Activated CD4-positive, alpha-beta T cell treated with anti-CD3 and anti-CD28 coated beads for 1 hour (primary cell): ENCODE data around the gene TMEM242.
"Not testable (repeated sequence)": the region's sequence is repeated elsewhere in the genome, so short reads cannot be mapped to it uniquely, and the experiment has no call there.

Source experiments
- DNase-seq: peaks from one replicate; pipeline ENCODE4 v3.0.0-alpha.2; 2020

Gene TMEM242

GRCh38 chr6:157322792-157323254 lies 496 bp downstream of the TMEM242 start:
- no peak for DNase-seq

GRCh38 chr6:157316871-157317814 lies 6.2 kb downstream of the TMEM242 start:
- DNase-seq = no peak

GRCh38 chr6:157314705-157315321 lies 8.5 kb downstream of the TMEM242 start:
- DNase-seq = no peak

- DNase-seq = no peak
These were observed 9.5 kb downstream of the TMEM242 start for GRCh38 chr6:157313531-157314467.

GRCh38 chr6:157312757-157313156 lies 10.6 kb downstream of the TMEM242 start:
- DNase-seq = no peak

GRCh38 chr6:157310693-157311092 lies 12.6 kb downstream of the TMEM242 start:
- DNase-seq = not testable (repeated sequence)

- DNase-seq = no peak
These were observed 15.7 kb downstream of the TMEM242 start for GRCh38 chr6:157307661-157308060.

- no peak for DNase-seq
These were observed 17.4 kb downstream of the TMEM242 start for GRCh38 chr6:157305670-157306653.

- no peak for DNase-seq
These were observed 18.2 kb downstream of the TMEM242 start for GRCh38 chr6:157304899-157305663.

GRCh38 chr6:157302736-157303135 lies 20.6 kb downstream of the TMEM242 start:
- no peak for DNase-seq

- DNase-seq = no peak
These were observed 22.9 kb downstream of the TMEM242 start for GRCh38 chr6:157300436-157300835.

- no peak for DNase-seq
These were observed 23.3 kb downstream of the TMEM242 start for GRCh38 chr6:157300006-157300405.

- no peak for DNase-seq
These were observed 25.0 kb downstream of the TMEM242 start for GRCh38 chr6:157298216-157298724.

GRCh38 chr6:157294654-157295053 lies 28.7 kb downstream of the TMEM242 start:
- no peak for DNase-seq

- no peak for DNase-seq
These were observed 29.5 kb downstream of the TMEM242 start for GRCh38 chr6:157293780-157294179.

- no peak for DNase-seq
These were observed 31.1 kb downstream of the TMEM242 start for GRCh38 chr6:157292202-157292601.

GRCh38 chr6:157291356-157291755 lies 32.0 kb downstream of the TMEM242 start:
- DNase-seq = no peak

GRCh38 chr6:157290797-157291196 lies 32.5 kb downstream of the TMEM242 start:
- DNase-seq = no peak

GRCh38 chr6:157289764-157290163 lies 33.6 kb downstream of the TMEM242 start:
- DNase-seq = no peak

- no peak for DNase-seq
These were observed 34.7 kb downstream of the TMEM242 start for GRCh38 chr6:157288575-157288974.

GRCh38 chr6:157287923-157288322 lies 35.4 kb downstream of the TMEM242 start:
- no peak for DNase-seq
